ENCODE data around the gene EBF4. TPM values are rescaled to one million over a fixed set of nuclear protein-coding genes. Genes with fewer than 3 reads are reported as not detected.
"Not testable (repeated sequence)": the region's sequence is repeated elsewhere in the genome, so short reads cannot be mapped to it uniquely, and the experiment has no call there.

The EBF4 gene
- total RNA-seq, 1 donor from 2014 or later = 11.4 TPM

DNA sequence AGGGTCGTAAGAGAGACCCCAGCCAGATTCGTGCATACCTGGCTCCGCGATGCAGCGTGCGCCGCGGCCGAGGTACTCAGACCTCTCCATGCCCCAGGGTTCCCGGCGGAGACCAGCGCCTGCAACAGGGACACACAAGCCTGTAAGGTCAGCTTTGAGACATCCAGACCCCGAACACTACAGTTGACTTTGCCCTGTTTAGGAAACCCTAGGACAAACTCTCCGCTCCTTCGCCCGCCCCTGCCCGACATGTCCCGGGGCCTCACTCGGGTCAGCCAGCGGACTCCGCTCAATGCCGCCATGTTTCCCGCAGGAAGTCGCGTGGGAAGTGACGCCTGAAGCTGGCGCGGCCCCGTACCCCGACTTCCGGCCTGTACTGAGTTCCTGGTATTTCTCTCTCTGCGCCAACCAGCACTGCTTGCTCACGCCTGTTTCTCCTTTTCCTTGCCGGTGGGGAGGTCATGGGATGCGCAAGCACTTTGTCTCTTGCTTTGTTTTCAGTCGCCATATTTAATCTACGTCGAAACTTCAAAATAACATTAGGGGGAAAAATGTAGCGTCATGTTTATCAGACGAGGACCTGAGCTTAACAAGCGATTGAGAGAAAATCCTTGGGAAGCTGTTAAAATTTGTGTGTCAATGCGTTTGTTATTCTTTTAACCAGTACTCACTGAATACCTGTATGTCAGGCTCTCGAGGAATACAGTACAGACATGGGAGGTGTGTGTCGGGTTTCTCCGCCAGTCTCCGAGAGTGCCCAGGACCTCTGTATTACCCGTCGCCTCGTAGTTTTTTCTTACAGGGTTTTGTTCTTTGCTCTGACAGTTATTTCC lies 28.5 kb upstream of the EBF4 start, which contains the start of gene IDH3B:
Gene IDH3B (minus strand): TSS at position 330 of the 833 bp plus-strand sequence. CDS start 28 bp downstream, at position 302.
- Mint-ChIP-seq H3K27ac (ENCODE audit: unreplicated experiment) (peak within 1 kb of the TSS; percentile 98), H3K27me3 (ENCODE audit: low read depth) (peaks cover 13% of the 10 kb centered on the region), H3K9me3 (ENCODE audit: low read depth) (no peaks in the 10 kb centered on the region), H3K36me3 (ENCODE audit: low read depth) (peaks cover 19% of the 10 kb centered on the region), H3K4me3 (ENCODE audit: unreplicated experiment) (peak within 1 kb of the TSS; percentile 86), H3K4me1 (ENCODE audit: low read depth) (peaks cover 24% of the 10 kb centered on the region)
- TF ChIP-seq, protein P1, sequence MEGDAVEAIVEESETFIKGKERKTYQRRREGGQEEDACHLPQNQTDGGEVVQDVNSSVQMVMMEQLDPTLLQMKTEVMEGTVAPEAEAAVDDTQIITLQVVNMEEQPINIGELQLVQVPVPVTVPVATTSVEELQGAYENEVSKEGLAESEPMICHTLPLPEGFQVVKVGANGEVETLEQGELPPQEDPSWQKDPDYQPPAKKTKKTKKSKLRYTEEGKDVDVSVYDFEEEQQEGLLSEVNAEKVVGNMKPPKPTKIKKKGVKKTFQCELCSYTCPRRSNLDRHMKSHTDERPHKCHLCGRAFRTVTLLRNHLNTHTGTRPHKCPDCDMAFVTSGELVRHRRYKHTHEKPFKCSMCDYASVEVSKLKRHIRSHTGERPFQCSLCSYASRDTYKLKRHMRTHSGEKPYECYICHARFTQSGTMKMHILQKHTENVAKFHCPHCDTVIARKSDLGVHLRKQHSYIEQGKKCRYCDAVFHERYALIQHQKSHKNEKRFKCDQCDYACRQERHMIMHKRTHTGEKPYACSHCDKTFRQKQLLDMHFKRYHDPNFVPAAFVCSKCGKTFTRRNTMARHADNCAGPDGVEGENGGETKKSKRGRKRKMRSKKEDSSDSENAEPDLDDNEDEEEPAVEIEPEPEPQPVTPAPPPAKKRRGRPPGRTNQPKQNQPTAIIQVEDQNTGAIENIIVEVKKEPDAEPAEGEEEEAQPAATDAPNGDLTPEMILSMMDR (IDR thresholded peaks at IDR 0.05) = no peak
- peak; percentile 97 for DNase-seq (ENCODE audit: low spot score)

DNA sequence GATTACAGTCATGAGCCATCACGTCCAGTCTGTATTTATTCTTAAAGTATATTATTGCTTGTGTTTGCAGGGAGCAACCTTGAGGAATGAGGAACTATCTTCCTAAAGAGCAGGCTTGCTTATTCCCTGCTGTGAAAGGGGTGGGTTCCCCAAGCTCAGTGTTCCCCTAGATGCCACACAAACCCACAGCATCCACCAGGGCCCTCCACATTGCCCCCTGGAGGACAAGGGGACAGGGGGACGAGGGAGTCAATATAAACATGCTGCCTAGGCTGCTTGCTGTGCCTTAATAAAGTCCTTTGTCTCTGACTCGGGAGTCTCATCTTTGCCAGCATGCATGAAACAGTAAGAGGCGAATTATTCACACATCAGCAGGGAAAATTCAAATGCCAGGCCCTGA lies 20.6 kb upstream of the EBF4 start:
- TF ChIP-seq, protein P1 (IDR thresholded peaks at IDR 0.05) = peak; percentile 16
- Mint-ChIP-seq H3K27ac (ENCODE audit: unreplicated experiment) (no peak overlapping the region), H3K4me1 (ENCODE audit: low read depth) (no peaks in the 10 kb centered on the region), H3K27me3 (ENCODE audit: low read depth) (peaks cover 17% of the 10 kb centered on the region), H3K36me3 (ENCODE audit: low read depth) (peaks cover 2% of the 10 kb centered on the region), H3K4me3 (ENCODE audit: unreplicated experiment) (no peak overlapping the region), H3K9me3 (ENCODE audit: low read depth) (no peaks in the 10 kb centered on the region)
- DNase-seq (ENCODE audit: low spot score) = no peak

DNA sequence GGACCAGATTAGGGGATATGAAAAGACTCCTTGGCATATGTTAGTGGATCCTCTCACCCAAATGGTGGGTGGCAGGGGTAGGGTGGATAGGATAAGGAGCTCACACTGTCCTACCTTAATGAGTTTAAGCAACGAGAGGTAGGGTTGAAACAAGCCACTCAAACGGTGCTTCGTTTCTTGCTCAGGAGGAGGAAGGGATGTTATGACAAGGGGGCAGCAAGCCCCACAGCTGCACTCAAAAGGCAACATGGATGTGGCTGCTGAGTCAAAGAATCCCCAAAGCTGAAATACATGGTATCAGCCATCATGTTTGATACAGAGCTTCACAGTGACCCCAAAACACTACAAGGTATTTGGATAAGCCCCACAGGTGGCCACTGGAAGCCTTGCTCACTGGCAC lies 20.1 kb upstream of the EBF4 start:
- peaks cover 17% of the 10 kb centered on the region for H3K27me3 Mint-ChIP-seq (ENCODE audit: low read depth)
- no peak for DNase-seq (ENCODE audit: low spot score)
- no peaks in the 10 kb centered on the region for H3K4me1 Mint-ChIP-seq (ENCODE audit: low read depth)
- H3K4me3 Mint-ChIP-seq (ENCODE audit: unreplicated experiment) = no peak overlapping the region
- H3K27ac Mint-ChIP-seq (ENCODE audit: unreplicated experiment) = no peak overlapping the region
- TF ChIP-seq, protein P1 (IDR thresholded peaks at IDR 0.05) = no peak
- peaks cover 2% of the 10 kb centered on the region for H3K36me3 Mint-ChIP-seq (ENCODE audit: low read depth)
- no peaks in the 10 kb centered on the region for H3K9me3 Mint-ChIP-seq (ENCODE audit: low read depth)

DNA sequence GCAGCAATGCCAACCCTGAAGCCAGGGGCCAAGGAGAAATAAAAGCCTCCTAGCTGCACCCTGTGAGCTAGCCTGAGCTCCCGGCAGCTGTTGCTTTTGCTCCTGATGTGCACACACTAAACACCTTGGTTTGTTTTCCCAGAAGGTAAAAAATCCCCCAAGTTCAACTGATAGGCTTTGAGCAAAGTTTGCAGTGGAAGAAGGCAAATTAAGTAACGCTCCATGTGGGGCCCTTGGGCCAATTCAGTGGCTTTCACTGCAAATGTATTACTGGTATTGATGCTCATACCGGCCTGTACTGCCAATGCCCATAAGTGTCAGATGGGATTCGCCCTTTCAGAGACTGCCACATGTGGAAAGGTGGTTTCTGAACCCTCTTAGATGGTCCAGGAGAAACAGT lies 19.1 kb upstream of the EBF4 start:
- Mint-ChIP-seq H3K36me3 (ENCODE audit: low read depth) (no peaks in the 10 kb centered on the region), H3K27ac (ENCODE audit: unreplicated experiment) (no peak overlapping the region), H3K27me3 (ENCODE audit: low read depth) (peaks cover 13% of the 10 kb centered on the region), H3K9me3 (ENCODE audit: low read depth) (no peaks in the 10 kb centered on the region), H3K4me3 (ENCODE audit: unreplicated experiment) (no peak overlapping the region), H3K4me1 (ENCODE audit: low read depth) (no peaks in the 10 kb centered on the region)
- no peak for DNase-seq (ENCODE audit: low spot score)
- TF ChIP-seq, protein P1 (IDR thresholded peaks at IDR 0.05) = no peak

DNA sequence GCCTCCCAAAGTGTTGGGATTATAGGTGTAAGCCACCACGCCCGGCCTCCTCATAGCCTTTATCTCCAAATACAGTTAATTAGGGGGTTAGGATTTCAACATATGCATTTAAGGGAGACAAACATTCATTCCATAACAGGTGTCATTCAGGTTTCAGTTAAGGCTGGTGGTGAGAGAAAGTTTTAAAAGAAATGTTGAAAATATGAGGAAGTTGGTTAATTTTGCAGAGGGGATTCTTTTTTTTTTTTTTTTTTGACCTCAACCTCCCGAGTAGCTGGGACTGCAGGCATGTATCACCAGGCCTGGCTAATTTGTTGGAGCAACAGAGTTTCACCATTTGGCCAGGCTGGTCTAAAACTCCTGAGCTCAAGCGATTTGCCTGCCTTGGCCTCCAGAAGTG lies 12.5 kb upstream of the EBF4 start:
- Mint-ChIP-seq H3K4me1 (ENCODE audit: low read depth) (no peaks in the 10 kb centered on the region), H3K27ac (ENCODE audit: unreplicated experiment) (no peak overlapping the region), H3K4me3 (ENCODE audit: unreplicated experiment) (no peak overlapping the region), H3K27me3 (ENCODE audit: low read depth) (peaks cover 31% of the 10 kb centered on the region), H3K36me3 (ENCODE audit: low read depth) (no peaks in the 10 kb centered on the region), H3K9me3 (ENCODE audit: low read depth) (peaks cover 2% of the 10 kb centered on the region)
- TF ChIP-seq, protein P1 (IDR thresholded peaks at IDR 0.05) = no peak
- DNase-seq (ENCODE audit: low spot score) = no peak

DNA sequence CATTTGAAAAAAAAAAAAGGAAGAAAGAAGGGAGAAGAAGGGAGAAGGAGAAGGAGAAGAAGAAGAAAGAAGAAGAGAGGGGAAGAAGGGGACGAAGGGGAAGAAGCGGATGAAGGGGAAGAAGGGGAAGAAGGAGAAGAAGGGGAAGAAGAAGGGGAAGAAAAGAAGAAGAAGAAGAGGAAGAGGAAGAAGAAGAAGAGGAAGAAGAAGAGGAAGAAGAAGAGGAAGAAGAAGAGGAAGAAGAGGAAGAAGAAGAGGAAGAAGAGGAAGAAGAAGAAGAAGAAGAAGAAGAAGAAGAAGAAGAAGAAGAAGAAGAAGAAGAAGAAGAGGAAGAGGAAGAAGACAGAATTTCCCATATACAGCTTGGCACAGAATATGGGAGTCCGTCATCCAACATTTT lies 10.5 kb upstream of the EBF4 start:
- H3K27me3 Mint-ChIP-seq (ENCODE audit: low read depth) = peaks cover 45% of the 10 kb centered on the region
- not testable (repeated sequence) for H3K4me1 Mint-ChIP-seq (ENCODE audit: low read depth); H3K4me3 Mint-ChIP-seq (ENCODE audit: unreplicated experiment); DNase-seq (ENCODE audit: low spot score); H3K27ac Mint-ChIP-seq (ENCODE audit: unreplicated experiment); H3K36me3 Mint-ChIP-seq (ENCODE audit: low read depth); H3K9me3 Mint-ChIP-seq (ENCODE audit: low read depth)

GRCh38 chr20:2684817-2685216 lies 7.8 kb upstream of the EBF4 start:
- H3K4me1 Mint-ChIP-seq (ENCODE audit: low read depth); H3K9me3 Mint-ChIP-seq (ENCODE audit: low read depth); H3K27ac Mint-ChIP-seq (ENCODE audit: unreplicated experiment); H3K4me3 Mint-ChIP-seq (ENCODE audit: unreplicated experiment); H3K36me3 Mint-ChIP-seq (ENCODE audit: low read depth): not testable (repeated sequence)
- H3K27me3 Mint-ChIP-seq (ENCODE audit: low read depth) = peaks cover 51% of the 10 kb centered on the region
- DNase-seq (ENCODE audit: low spot score) = peak; percentile 33
